Measurements from ENCODE around the gene MRGPRX1. TPM values are rescaled to one million over a fixed set of nuclear protein-coding genes. Genes with fewer than 3 reads are reported as not detected.
"Not testable (repeated sequence)": the region's sequence is repeated elsewhere in the genome, so short reads cannot be mapped to it uniquely, and the experiment has no call there.

Gene MRGPRX1
- total and polyA plus RNA-seq, 2 donors (not counting 3 experiments of a cell fraction or from before 2014, with no cell fraction given): not detected

- H3K27me3 ChIP-seq (ENCODE audit: control insufficient read depth in 2 of 2, insufficient read depth in 2 of 2, low read length in 2 of 2); FAIRE-seq; H3K79me2 ChIP-seq (ENCODE audit: control insufficient read depth, insufficient read depth, low read length); H2AFZ ChIP-seq (ENCODE audit: low read depth, low read length); H3K4me1 ChIP-seq (ENCODE audit: control insufficient read depth, extremely low read depth, insufficient read depth, low read length); H3K27ac ChIP-seq (ENCODE audit: insufficient read depth, low read depth, low read length); H3K9ac ChIP-seq (replicated peaks; ENCODE audit: extremely low read depth, insufficient read depth, low read length); H3K36me3 ChIP-seq (ENCODE audit: control insufficient read depth in 2 of 2, extremely low read depth in 1 of 2, insufficient read depth in 2 of 2, low read length in 2 of 2); POLR2A ChIA-PET; dilution Hi-C loops (cut with MboI; ENCODE audit: extremely low pct_ligation_motif_present, low sequenced_read_pairs); H3K9me3 ChIP-seq (replicated peaks; ENCODE audit: control insufficient read depth, insufficient read depth, low read length); intact Hi-C loops (cut with micrococcal nuclease); H3K4me3 ChIP-seq (replicated peaks in 1 of 3; ENCODE audit: insufficient read depth in 1 of 3, low read depth in 1 of 3, low read length in 3 of 3); H3K9me1 ChIP-seq (replicated peaks; ENCODE audit: control insufficient read depth, extremely low read depth, insufficient read depth, low read length); H4K20me1 ChIP-seq (replicated peaks; ENCODE audit: control insufficient read depth, extremely low read depth, insufficient read depth, low read length); DNase-seq (ENCODE audit: low read depth, low spot score); H3K4me2 ChIP-seq (ENCODE audit: insufficient read depth, low read length); BruUV-seq (replicated peaks); CTCF ChIA-PET: not testable (repeated sequence)
These were observed 38.6 kb downstream of the MRGPRX1 start for GRCh38 chr11:18900637-18901036.

DNA sequence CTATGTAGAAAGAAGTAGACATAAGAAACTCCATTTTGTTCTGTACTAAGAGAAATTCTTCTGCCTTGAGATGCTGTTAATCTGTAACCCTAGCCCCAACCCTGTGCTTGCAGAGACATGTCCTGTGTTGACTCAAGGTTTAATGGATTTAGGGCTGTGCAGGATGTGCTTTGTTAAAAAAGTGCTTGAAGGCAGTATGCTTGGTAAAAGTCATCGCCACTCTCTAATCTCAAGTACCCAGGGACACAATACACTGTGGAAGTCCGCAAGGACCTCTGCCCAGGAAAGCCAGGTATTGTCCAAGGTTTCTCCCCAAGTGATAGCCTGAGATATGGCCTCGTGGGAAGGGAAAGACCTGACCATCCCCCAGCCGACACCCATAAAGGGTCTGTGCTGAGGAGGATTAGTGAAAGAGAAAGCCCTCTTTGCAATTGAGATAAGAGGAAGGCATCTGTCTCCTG lies 39.0 kb downstream of the MRGPRX1 start:
- H3K36me3 ChIP-seq (ENCODE audit: control insufficient read depth in 2 of 2, extremely low read depth in 1 of 2, insufficient read depth in 2 of 2, low read length in 2 of 2); dilution Hi-C loops (cut with MboI; ENCODE audit: extremely low pct_ligation_motif_present, low sequenced_read_pairs); DNase-seq (ENCODE audit: low read depth, low spot score); H3K27ac ChIP-seq (ENCODE audit: insufficient read depth, low read depth, low read length); H4K20me1 ChIP-seq (replicated peaks; ENCODE audit: control insufficient read depth, extremely low read depth, insufficient read depth, low read length); intact Hi-C loops (cut with micrococcal nuclease); BruUV-seq (replicated peaks); H2AFZ ChIP-seq (ENCODE audit: low read depth, low read length); H3K79me2 ChIP-seq (ENCODE audit: control insufficient read depth, insufficient read depth, low read length); H3K9me1 ChIP-seq (replicated peaks; ENCODE audit: control insufficient read depth, extremely low read depth, insufficient read depth, low read length); H3K27me3 ChIP-seq (ENCODE audit: control insufficient read depth in 2 of 2, insufficient read depth in 2 of 2, low read length in 2 of 2); FAIRE-seq; POLR2A ChIA-PET; H3K4me1 ChIP-seq (ENCODE audit: control insufficient read depth, extremely low read depth, insufficient read depth, low read length); H3K9ac ChIP-seq (replicated peaks; ENCODE audit: extremely low read depth, insufficient read depth, low read length); CTCF ChIA-PET; H3K4me3 ChIP-seq (replicated peaks in 1 of 3; ENCODE audit: insufficient read depth in 1 of 3, low read depth in 1 of 3, low read length in 3 of 3); H3K9me3 ChIP-seq (replicated peaks; ENCODE audit: control insufficient read depth, insufficient read depth, low read length); H3K4me2 ChIP-seq (ENCODE audit: insufficient read depth, low read length): not testable (repeated sequence)

DNA sequence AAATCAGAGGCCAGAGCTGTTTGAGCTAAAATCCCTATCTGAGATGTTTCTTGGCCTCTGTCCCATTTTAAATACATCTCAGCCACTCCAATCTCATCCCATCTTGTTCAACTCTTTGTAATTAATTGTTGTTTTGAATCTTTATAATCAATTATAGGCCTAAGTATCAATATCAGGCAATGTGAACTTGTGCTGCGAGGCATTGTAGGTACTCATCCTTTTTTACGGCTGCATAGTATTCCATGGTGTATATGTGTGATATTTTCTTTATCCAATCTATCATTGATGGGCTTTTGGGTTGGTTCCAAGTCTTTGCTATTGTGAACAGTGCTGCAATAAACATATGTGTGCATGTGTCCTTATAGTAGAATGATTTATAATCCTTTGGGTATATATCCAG lies 47.5 kb downstream of the MRGPRX1 start:
- H3K4me1 ChIP-seq (ENCODE audit: control insufficient read depth, extremely low read depth, insufficient read depth, low read length); FAIRE-seq; H3K9me3 ChIP-seq (replicated peaks; ENCODE audit: control insufficient read depth, insufficient read depth, low read length); H2AFZ ChIP-seq (ENCODE audit: low read depth, low read length); H3K27me3 ChIP-seq (ENCODE audit: control insufficient read depth in 2 of 2, insufficient read depth in 2 of 2, low read length in 2 of 2); intact Hi-C loops (cut with micrococcal nuclease); DNase-seq (ENCODE audit: low read depth, low spot score); H4K20me1 ChIP-seq (replicated peaks; ENCODE audit: control insufficient read depth, extremely low read depth, insufficient read depth, low read length); dilution Hi-C loops (cut with MboI; ENCODE audit: extremely low pct_ligation_motif_present, low sequenced_read_pairs); CTCF ChIA-PET; BruUV-seq (replicated peaks); H3K9ac ChIP-seq (replicated peaks; ENCODE audit: extremely low read depth, insufficient read depth, low read length); H3K4me2 ChIP-seq (ENCODE audit: insufficient read depth, low read length); H3K9me1 ChIP-seq (replicated peaks; ENCODE audit: control insufficient read depth, extremely low read depth, insufficient read depth, low read length); H3K36me3 ChIP-seq (ENCODE audit: control insufficient read depth in 2 of 2, extremely low read depth in 1 of 2, insufficient read depth in 2 of 2, low read length in 2 of 2); H3K4me3 ChIP-seq (replicated peaks in 1 of 3; ENCODE audit: insufficient read depth in 1 of 3, low read depth in 1 of 3, low read length in 3 of 3); POLR2A ChIA-PET; H3K79me2 ChIP-seq (ENCODE audit: control insufficient read depth, insufficient read depth, low read length); H3K27ac ChIP-seq (ENCODE audit: insufficient read depth, low read depth, low read length): not testable (repeated sequence)

Data from endothelial cell of umbilical vein (primary cell).